GM20000 (cell line): ENCODE data around the gene COPA.

ENCODE experiments used
- DNase-seq: peaks from one replicate; pipeline ENCODE4 v3.0.0; 2012; ENCODE audit warnings: low spot score
- TF ChIP-seq, protein P1 (sequence below): IDR thresholded peaks from 2 replicates; pipeline ENCODE4 v1.5.1; 2012; ENCODE audit warnings: mild to moderate bottlenecking, control low read depth; ENCODE audit errors: extremely low read depth, missing control alignments

The COPA gene

DNA sequence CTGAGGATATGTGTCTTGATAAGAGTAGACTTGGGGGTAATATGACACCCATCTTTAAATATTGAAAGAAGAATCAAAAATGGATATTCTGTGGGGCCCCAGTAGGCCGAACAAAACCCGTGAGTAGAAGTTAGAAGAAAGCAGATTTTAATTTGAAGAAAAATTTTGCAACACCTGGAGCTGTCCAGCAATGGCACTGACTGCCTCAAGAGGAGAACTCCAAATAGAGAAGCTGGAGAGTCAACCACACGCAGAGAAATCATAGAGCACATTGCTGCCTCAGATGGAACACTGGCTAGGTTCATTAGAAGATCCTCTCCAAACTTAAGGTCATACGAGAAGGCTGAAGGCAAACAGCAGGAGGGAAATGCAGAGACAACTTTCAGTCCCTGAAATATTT lies 30.6 kb upstream of the COPA start:
- no peak for DNase-seq
- TF ChIP-seq, protein P1, sequence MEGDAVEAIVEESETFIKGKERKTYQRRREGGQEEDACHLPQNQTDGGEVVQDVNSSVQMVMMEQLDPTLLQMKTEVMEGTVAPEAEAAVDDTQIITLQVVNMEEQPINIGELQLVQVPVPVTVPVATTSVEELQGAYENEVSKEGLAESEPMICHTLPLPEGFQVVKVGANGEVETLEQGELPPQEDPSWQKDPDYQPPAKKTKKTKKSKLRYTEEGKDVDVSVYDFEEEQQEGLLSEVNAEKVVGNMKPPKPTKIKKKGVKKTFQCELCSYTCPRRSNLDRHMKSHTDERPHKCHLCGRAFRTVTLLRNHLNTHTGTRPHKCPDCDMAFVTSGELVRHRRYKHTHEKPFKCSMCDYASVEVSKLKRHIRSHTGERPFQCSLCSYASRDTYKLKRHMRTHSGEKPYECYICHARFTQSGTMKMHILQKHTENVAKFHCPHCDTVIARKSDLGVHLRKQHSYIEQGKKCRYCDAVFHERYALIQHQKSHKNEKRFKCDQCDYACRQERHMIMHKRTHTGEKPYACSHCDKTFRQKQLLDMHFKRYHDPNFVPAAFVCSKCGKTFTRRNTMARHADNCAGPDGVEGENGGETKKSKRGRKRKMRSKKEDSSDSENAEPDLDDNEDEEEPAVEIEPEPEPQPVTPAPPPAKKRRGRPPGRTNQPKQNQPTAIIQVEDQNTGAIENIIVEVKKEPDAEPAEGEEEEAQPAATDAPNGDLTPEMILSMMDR: no peak

DNA sequence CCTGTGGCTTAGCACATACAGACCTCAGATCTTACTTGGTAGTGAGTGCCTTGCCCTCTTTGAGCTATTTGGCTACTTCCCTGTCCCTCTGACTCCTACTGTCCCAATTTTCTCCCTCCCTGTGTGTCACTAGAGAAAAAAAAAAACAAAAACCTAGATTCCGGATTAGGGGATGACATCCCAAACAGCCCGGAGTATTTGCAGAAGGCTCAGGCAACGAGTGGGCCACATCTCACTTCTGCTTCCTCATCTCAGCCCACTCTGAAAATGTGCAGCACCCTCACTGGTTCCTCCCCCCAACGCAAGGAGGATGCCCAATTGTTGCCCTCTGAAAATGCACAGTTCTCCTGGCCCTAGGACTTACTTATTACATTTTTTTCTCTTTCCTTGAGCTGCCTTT lies 28.7 kb upstream of the COPA start:
- DNase-seq: no peak
- TF ChIP-seq, protein P1: no peak

DNA sequence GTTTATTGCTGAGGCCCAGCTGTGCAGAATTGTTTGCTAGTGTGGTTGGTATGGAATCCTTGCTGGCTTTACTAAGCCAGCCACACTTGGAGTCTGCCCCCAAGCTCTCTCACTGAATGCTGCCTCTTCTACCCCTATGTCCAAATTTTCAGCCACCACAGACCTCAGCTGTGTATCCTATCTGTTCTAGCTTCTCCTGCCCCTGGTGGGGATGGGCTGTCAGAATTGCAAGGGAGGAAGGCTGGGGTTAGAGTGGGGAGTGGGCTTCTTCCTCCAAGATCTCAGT lies 28.2 kb upstream of the COPA start:
- TF ChIP-seq, protein P1: no peak
- no peak for DNase-seq

DNA sequence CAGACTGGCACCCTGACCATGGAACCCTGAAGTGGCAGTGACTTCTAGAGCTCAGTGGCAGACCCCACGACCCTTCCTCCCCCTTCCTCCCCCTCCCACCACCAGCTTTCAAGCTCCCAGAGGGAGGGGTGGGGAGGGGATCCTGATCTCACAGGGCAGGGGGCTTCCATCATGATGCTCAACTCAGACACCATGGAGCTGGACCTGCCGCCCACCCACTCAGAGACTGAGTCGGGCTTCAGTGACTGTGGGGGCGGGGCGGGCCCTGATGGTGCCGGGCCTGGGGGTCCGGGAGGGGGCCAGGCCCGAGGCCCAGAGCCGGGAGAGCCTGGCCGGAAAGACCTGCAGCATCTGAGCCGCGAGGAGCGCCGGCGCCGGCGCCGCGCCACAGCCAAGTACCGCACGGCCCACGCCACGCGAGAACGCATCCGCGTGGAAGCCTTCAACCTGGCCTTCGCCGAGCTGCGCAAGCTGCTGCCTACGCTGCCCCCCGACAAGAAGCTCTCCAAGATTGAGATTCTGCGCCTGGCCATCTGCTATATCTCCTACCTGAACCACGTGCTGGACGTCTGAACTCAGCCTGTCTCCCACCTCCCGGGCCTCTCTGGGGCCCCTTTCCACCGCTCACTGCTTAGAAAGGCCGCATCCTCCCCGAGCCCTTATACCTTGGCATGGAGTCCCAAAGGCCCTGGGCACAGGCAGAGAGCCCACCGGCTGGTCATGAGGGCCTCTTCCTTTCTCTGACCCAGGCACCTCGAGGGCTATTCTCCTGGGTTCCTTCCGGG lies 27.7 kb upstream of the COPA start:
- TF ChIP-seq, protein P1: no peak
- DNase-seq: no peak

DNA sequence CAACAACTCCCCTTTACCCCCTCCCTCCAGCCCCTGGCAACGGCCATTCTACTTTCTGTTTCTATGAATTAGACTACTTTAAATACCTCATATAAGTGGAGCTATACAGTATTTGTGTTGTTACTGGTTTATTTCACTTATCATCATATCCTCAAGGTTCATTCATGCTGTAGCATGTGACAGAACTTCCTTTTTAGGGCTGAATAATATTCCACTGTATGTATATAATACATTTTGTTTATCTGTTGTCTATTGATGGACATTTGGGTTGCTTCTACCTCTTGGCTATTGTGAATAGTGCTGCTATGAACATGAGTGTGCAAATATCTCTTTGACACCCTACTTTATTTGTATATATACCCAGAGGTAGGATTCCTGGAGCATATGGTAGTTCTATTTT lies 26.0 kb upstream of the COPA start:
- no peak for DNase-seq
- TF ChIP-seq, protein P1: no peak

DNA sequence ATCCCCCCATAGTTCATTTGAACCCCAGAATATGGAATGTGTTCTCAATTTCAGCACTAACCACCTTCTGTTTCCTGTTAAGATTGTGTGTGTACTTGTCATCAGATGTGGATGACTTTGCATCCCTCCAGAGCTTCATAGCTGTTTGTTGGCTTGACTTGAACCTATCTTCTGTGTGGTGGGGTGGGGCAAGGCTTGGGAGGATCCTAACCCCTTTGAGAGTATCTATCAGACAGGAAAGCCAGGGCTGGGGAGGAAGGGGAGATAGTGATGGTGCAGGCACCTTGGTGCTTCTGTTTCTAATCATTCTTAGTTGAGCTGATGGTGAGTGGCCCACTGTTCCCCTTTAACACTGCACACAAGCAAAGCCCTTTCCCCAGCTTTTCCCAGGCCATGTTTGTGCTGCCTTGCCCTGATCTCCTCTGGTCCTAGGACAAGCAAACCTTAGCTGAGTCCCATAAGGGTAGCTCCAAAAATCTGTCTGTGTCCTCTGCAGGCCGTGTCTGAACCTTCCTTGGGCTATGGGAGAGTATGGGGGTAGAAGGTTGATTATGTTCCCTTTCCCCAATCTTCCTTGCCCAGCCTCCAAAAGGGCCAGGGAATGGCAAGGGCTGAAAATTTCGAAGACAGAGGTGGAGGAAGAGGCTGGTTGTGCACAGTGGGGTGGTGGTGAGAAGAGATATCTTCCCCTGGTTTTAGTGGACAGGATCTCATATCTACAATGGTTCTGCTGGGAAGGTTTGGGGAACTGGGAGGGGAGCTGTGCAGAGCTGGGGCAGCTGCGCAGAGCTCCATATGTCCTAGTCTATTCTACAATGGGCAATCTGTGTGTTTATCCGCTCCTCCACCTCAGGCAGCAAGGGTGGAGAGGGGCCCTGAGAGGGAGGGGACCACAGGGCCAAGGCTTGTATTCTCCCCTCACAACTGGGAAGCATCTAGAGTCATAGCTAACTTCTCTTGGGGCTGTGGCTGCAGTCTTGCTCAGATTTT lies 25.2 kb upstream of the COPA start:
- TF ChIP-seq, protein P1: no peak
- DNase-seq: no peak

DNA sequence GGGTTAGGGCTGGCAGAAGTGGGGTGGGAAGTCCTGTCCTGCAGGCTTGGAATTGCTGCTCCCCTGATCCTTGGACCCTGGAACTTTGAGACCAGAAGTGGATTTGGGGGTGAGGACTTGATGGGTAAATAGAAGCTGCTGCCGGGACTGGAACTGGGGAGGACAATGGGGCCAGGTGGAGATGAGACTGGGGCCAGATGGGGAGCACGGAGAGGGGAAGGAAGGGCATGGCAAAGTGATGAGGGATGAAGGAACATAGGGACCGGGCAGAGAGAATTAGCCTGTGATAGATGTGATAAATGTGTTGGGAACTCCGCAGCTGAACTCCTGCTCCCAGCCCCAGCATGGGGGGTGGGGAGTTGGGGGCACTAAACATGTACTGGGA lies 24.5 kb upstream of the COPA start:
- no peak for DNase-seq
- TF ChIP-seq, protein P1: no peak
